ENCODE results near the gene CLHC1. TPM values are rescaled to one million over a fixed set of nuclear protein-coding genes. Genes with fewer than 3 reads are reported as not detected.
A peak's percentile ranks its signal among the peaks of the same experiment; 100 is the strongest.

The CLHC1 gene
- polyA plus RNA-seq, 3 donors: 2.4 to 5.0 TPM; not detected in 1

GRCh38 chr2:55137024-55137958 lies 94.8 kb downstream of the CLHC1 start:
- H3K4me1 Mint-ChIP-seq: peaks cover 48% of the 10 kb centered on the region

More at GRCh38 chr2:55137024-55137958, 94.8 kb downstream of the CLHC1 start:
- Histone ChIP-seq H3K4me2 (replicated peaks; ENCODE audit: extremely low read depth, low read length, poor library complexity, severe bottlenecking) (peak overlapping the region; percentile 41), H3K36me3 (replicated peaks in 1 of 2; ENCODE audit: control insufficient read depth in 1 of 2, insufficient read depth in 2 of 2, low read length in 2 of 2) (no peaks in the 10 kb centered on the region), H3K9me3 (replicated peaks in 1 of 2; ENCODE audit: control insufficient read depth in 1 of 2, insufficient read depth in 1 of 2, low read length in 2 of 2) (no peaks in the 10 kb centered on the region), H3K79me2 (ENCODE audit: insufficient read depth, low read length) (no peaks in the 10 kb centered on the region), H3K27ac (ENCODE audit: low read depth in 1 of 2, low read length in 2 of 2) (peak overlapping the region; percentile 52 to 68), H3K9ac (ENCODE audit: insufficient read depth, low read length, poor library complexity, severe bottlenecking) (no peak overlapping the region), H3K27me3 (ENCODE audit: control insufficient read depth in 2 of 2, insufficient read depth in 2 of 2, low read length in 2 of 2) (no peaks in the 10 kb centered on the region), H3K4me1 (ENCODE audit: control insufficient read depth in 1 of 2, insufficient read depth in 2 of 2, low read length in 2 of 2) (peaks cover 48 to 49% of the 10 kb centered on the region in 2 donors), H2AFZ (ENCODE audit: insufficient read depth, low read depth, low read length, poor library complexity, severe bottlenecking) (peak overlapping the region; percentile 33), H4K20me1 (ENCODE audit: insufficient read depth, low read length) (no peaks in the 10 kb centered on the region), H3K4me3 (replicated peaks in 1 of 3; ENCODE audit: low read depth in 2 of 3, low read length in 3 of 3) (peak overlapping the region in 1 of 3 experiments; percentile 54)
- peaks cover 0 to 4% (median 1%) of the 10 kb centered on the region in 3 donors for H3K27me3 Mint-ChIP-seq (ENCODE audit: low read depth in 3 of 3)
- H3K4me3 Mint-ChIP-seq: peak overlapping the region; percentile 60 to 87
- peak overlapping the region; percentile 83 to 95 (median 91) for H3K27ac Mint-ChIP-seq
- no peaks in the 10 kb centered on the region for H3K9me3 Mint-ChIP-seq
- peak; percentile 42 to 64 (median 55) for DNase-seq
- WGBS (ENCODE audit: insufficient coverage): 63% methylated on average over 21 of the region's 23 CpGs
- no peak for TF ChIP-seq CTCF (IDR thresholded peaks at IDR 0.05)
- no peaks in the 10 kb centered on the region for H3K36me3 Mint-ChIP-seq
- intact Hi-C loops (cut with micrococcal nuclease): no loop called here
